C1 segment of cervical spinal cord (tissue), 14 donors: ENCODE data around the gene NELL1.

Source experiments
- DNase-seq, 14 donors: peaks; one replicate each; lab custom pipeline; 2025; lab: John Stamatoyannopoulos, UW

NELL1 gene

DNA sequence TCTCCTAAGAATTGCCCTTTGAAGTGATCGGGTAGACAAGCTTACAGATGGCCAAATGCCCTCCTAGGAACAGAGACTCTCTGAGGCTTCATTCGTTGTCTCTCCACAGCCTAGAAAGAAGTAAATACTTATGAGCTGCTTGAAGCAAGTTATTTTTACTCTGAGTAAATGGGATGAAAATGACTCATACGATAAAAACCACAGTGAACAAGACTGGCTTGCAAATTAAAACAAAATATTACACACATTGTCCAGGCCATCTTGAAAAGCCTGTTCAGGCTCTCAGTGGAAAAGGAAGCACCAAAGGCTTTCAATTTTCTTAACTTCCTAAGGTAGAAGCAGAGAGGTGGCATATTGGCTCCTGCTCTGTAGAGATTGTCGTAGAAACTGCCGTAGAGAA is 294.2 kb downstream of the NELL1 start:
- no peak for DNase-seq

DNA sequence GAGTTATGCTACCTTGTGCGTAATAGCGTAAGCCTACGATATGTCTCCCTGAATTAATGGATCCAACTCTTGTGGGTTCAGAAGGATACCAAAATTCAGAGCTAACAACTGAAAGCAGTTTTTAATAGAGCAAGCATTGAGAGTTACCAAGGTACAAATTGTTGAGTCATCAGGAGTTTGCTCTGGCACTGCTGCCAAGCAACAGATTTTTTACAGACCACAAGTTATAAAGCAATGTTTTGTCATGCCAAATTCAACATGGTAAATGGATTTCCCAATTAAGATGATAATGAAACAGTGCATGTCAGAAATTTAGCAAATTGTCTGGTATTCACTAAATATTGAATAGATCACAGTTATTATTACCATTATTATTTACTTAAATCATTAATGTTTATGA is 295.6 kb downstream of the NELL1 start:
- DNase-seq = no peak

GRCh38 chr11:20966489-20966888 is 297.1 kb downstream of the NELL1 start:
- no peak for DNase-seq

- no peak for DNase-seq
These were observed 304.7 kb downstream of the NELL1 start for GRCh38 chr11:20973940-20974559.

DNA sequence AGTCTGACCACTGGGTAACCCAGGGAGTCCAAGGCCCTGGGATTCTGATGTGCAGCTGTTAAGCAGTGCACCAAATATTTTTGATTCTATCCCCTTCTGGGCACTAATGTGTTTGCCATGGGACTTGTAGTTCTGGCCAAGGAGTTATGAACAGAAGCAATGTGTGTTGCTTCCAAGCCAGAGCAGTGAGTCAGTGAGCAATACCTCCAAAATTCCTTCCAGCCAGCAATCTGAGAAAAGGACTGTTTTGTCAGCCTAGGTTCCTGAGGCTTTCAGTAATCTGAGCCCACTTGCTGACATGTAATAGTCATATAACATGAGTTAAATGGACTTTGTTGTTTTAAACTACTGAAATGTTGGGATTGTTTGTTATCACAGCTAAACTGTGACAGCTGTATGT is 311.4 kb downstream of the NELL1 start:
- no peak for DNase-seq

DNA sequence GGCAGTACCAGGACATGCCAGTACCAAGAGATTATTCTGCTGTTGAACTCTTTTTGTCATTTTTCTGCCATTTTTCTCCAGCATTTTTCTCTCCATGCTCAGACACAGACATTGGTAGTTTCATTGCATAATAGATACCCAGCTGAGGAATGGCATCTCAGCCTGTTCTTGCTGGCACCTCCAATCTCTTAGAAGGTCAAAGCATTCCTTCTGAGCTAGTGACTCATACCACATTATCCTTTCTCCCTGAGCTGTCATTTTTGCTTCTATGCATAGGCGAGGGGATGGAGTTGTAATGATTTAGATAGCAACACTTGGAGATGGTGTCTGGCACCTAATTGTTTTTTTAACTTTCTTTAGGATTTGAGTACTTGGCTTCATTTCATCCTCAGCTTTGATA is 321.1 kb downstream of the NELL1 start:
- DNase-seq = no peak

DNA sequence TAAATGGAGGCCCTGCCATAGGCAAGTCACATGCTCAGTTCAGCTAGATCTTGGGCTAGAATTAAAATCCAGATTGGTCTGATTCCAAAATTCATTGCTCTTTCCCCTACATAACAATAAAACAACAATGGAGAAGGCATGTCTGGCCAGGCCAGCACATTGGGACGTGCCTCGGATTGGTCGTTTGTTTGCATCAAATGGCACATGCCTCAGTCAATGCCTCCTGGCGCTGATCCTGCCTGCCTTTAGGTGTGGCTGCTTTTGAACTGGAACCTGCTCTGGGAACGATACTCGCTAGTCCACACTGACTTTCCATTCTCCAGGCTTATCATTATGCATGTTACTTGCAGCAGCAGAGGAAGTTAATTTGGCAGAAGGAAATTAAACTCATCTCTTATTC is 322.1 kb downstream of the NELL1 start:
- no peak for DNase-seq

DNA sequence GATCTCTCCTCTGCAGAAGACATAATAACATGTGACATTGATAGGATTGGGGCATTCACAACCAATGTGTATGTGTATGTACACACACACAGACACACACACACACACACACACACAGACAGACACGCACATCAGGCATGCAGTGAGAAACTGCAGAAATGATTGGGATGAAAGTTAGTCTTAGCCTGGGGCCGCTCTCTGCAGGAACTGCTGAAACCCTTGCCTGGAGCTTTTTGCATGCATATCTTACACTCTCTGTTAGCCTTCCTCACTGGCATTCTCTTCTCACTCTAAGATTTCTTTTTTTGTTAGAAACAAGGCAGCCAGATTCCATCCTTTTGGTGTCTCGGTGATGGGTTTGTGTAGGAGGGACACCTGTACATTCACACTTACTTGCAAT is 337.9 kb downstream of the NELL1 start:
- DNase-seq = no peak

- no peak for DNase-seq
These were observed 348.9 kb downstream of the NELL1 start for GRCh38 chr11:21018248-21018647.

GRCh38 chr11:21026685-21027084 is 357.3 kb downstream of the NELL1 start:
- DNase-seq = no peak

- no peak for DNase-seq
These were observed 368.5 kb downstream of the NELL1 start for GRCh38 chr11:21037850-21038249.

GRCh38 chr11:21038801-21039200 is 369.4 kb downstream of the NELL1 start:
- DNase-seq = no peak

GRCh38 chr11:21040630-21041029 is 371.2 kb downstream of the NELL1 start:
- no peak for DNase-seq

DNA sequence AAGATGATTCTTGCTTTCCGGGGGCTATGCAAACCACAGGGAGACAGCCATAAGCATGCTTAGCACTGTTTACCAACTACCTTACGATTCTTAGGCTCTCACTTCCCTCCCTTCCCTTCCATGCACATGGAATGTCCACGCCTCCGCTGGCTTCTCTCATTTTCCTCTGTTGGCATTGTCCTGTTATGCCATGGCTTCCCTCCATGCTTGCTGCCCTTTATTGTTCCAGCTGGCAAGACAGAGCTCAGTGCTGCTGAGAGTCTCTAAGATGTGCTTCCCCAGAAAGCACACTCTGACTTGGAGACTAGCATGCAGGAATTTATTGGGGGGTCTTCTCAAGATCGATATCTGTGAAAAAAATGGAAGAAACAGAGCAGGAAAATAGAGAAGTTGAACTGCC is 379.2 kb downstream of the NELL1 start:
- no peak for DNase-seq

DNA sequence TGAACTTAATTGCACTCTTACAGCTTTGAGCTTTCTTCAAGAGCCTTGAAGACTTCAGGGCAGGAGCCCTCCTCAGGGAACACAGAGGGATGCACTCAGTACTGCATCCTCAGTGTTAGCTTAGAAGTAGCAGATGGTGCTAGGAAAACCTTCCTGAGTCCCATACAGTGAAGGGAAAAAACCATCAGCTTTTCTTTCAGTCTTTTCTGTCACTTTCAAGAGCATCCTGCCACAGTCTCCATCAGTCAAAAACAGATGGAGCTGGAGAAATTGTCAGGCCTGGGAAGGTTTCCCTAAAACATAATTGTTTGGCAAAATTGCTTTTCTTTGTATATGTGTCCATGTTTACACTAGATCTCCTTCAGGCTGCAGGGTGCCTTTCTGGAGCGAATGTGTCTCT is 384.1 kb downstream of the NELL1 start:
- no peak for DNase-seq

- DNase-seq = no peak
These were observed 387.3 kb downstream of the NELL1 start for GRCh38 chr11:21056644-21057043.

DNA sequence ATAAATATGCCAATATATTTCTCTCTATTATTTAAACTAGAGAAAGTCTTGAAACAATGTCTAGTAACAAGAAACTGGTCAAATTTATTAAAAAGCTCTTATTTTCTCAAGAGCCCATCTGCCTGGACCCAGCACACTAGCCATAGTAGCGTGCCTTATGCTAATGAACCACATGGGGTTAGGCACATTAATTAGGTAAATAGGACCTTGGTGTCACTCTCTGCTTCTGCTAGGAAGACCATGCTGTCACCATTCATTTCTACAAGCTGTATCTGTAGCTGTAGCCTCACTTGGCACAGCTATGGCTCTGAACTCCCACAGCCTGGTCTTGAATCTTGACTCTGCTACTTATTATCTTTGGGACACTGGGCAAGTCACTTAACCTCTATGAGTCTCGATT is 390.5 kb downstream of the NELL1 start:
- DNase-seq = no peak

- DNase-seq = no peak
These were observed 396.6 kb downstream of the NELL1 start for GRCh38 chr11:21066030-21066429.

DNA sequence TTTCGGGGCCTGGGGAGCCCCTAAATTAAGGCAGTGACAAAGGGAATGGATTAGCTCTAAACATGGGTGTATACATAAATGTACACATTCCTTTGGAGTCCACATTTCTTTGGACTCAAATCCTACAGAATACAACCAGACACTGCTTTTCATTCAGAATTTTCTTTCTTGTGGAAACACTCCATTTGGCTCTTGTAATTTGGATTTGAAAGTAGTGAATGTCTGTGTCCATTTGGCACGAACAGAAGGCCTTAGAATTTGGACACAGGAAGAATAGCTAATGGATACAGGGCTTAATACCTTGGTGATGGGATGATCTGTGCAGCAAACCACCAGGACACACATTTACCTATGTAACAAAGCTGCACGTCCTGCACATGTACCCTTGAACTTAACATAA is 399.5 kb downstream of the NELL1 start:
- DNase-seq = no peak

GRCh38 chr11:21069909-21070308 is 400.5 kb downstream of the NELL1 start:
- no peak for DNase-seq

DNA sequence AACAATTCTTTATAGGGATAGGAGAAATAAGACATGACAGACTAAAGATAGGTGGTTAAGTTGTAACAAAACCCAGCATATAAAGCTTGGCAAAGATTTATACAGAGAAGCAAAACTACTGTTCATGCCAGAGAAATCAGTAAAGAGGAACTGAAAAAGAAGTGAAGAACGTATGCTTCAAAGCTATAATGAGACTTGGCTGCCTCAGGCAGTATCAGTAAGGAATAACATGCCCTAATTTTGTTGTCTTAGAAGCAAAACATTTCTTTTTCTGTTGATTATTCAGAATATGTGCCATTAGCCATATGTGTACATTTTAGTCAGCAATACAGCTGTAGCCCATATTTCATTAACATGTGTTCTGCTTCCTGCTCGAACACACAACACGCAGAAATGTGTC is 403.2 kb downstream of the NELL1 start:
- no peak for DNase-seq

DNA sequence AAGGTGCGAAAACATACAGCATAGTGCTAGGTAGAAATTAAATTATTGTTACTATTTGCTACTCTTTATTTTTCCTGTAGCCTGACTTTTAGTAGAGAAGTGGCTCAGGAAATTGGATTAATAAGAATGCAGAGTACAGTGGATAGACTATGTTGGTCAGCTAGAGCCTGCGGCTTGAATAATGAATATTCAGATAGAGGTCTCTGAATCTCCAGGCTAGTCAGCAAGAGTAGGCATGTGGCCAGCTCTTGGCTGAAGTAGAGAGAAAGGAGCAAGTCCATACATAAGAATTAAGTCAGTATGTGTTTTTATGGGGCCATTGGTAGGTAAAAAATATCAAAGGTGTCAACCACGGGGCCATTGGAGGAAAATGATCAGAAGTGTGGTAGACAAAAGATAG is 413.5 kb downstream of the NELL1 start:
- no peak for DNase-seq

- DNase-seq = no peak
These were observed 419.5 kb downstream of the NELL1 start for GRCh38 chr11:21088930-21089329.

GRCh38 chr11:21104641-21105040 is 435.3 kb downstream of the NELL1 start:
- DNase-seq = no peak
